Upper lobe of right lung (tissue), 1 donor: ENCODE measurements around the gene RPL21. TPM values are rescaled to one million over a fixed set of nuclear protein-coding genes. Genes with fewer than 3 reads are reported as not detected.
"Not testable (repeated sequence)": the region's sequence is repeated elsewhere in the genome, so short reads cannot be mapped to it uniquely, and the experiment has no call there.

ENCODE experiments used
- ATAC-seq: fragments of 200-7000 bp; cut with Tn5 transposase; one replicate; pipeline ENCODE4 v1.9.1; 2020; ENCODE audit warnings: mild to moderate bottlenecking, moderate library complexity
- DNase-seq: peaks from one replicate; pipeline ENCODE4 v3.0.0-alpha.2; 2020
- H3K27ac ChIP-seq: fragments of 200-600 bp; one replicate; pipeline ENCODE4 v1.8.0; 2022
- H3K27me3 ChIP-seq: fragments of 200-600 bp; one replicate; pipeline ENCODE4 v1.8.0; 2022; ENCODE audit warnings: mild to moderate bottlenecking
- H3K36me3 ChIP-seq: fragments of 200-600 bp; one replicate; pipeline ENCODE4 v1.8.0; 2022
- H3K4me1 ChIP-seq: fragments of 200-600 bp; one replicate; pipeline ENCODE4 v1.8.0; 2022
- H3K4me3 ChIP-seq: fragments of 200-600 bp; one replicate; pipeline ENCODE4 v1.8.0; 2022; ENCODE audit warnings: mild to moderate bottlenecking
- H3K9me3 ChIP-seq: fragments of 200-600 bp; one replicate; pipeline ENCODE4 v1.8.0; 2022
- CTCF ChIP-seq: fragments of 200-600 bp; IDR thresholded peaks from one replicate; pipeline ENCODE4 v1.8.0; 2022; ENCODE audit warnings: antibody characterized with exemption
- intact Hi-C: fragments of 100-400 bp; cut with DNase I; formaldehyde crosslinking; loops from one replicate; pipeline ENCODE4 v1.11.0; 2022
- total RNA-seq: library from RNA; stranded (reverse); fragmentation: NEBNext Ultra II Directional; extraction: Animal tissue kit (Norgen Biotek cat#: 25700); gene quantifications from one replicate; pipeline ENCODE4 v1.2.1, GENCODE V29; 2021
- donor health status: DM: no; HTN: yes; CAD: no; lungs with severe emphysema.

RPL21 gene
- total RNA-seq, 1 donor from 2014 or later = 806 TPM

DNA sequence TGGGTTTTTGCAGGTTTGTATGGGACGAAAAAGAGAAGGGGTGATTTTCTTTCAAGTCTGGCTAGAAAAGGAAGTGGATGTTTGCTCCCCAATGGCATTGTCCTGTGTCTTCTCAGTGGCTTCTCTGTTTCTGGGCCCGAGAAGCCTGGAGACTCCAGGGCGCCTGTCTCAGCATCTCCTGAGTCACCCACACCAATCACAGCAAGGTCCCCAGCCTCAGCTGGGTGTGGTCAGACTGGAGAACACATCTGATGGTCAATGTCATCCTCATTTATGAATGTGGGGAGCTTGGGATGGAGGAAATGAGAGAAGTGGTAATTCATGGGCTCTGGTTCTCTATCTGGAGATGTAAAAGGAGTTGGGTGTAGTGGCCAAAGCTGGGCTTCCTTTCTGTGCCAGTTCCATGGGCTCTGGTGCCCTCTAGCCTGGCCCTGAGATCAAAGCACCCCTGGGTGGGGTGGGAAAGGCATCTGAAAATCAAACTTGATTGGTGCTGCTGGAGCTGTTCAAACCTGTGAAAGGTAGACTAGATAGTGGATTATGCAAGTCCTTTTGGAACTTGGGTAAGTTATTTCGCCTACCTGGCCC is 32.6 kb downstream of the RPL21 start:
- intact Hi-C loops = no loop called here
- no peaks in the 10 kb centered on the region for H3K36me3 ChIP-seq
- no peaks in the 10 kb centered on the region for H3K4me1 ChIP-seq
- peak; percentile 91 for ATAC-seq
- no peak overlapping the region for H3K4me3 ChIP-seq
- TF ChIP-seq CTCF = peak; percentile 46
- DNase-seq = no peak
- H3K9me3 ChIP-seq = no peaks in the 10 kb centered on the region
- H3K27ac ChIP-seq = no peak overlapping the region
- H3K27me3 ChIP-seq = no peaks in the 10 kb centered on the region

GRCh38 chr13:27288392-27288791 is 37.0 kb downstream of the RPL21 start:
- TF ChIP-seq CTCF = no peak
- no peaks in the 10 kb centered on the region for H3K9me3 ChIP-seq
- DNase-seq (no peak), ATAC-seq (no peak)
- no peaks in the 10 kb centered on the region for H3K27me3 ChIP-seq
- no peaks in the 10 kb centered on the region for H3K36me3 ChIP-seq
- H3K27ac ChIP-seq = no peak overlapping the region
- H3K4me1 ChIP-seq = no peaks in the 10 kb centered on the region
- H3K4me3 ChIP-seq = no peak overlapping the region
- intact Hi-C loops = no loop called here

- Histone ChIP-seq H3K27ac (no peak overlapping the region), H3K27me3 (no peaks in the 10 kb centered on the region), H3K4me1 (no peaks in the 10 kb centered on the region), H3K4me3 (no peak overlapping the region), H3K36me3 (no peaks in the 10 kb centered on the region), H3K9me3 (no peaks in the 10 kb centered on the region)
- TF ChIP-seq CTCF = no peak
- no peak for DNase-seq
- intact Hi-C loops = no loop called here
- ATAC-seq = no peak
Measured at GRCh38 chr13:27289011-27289665, 37.8 kb downstream of the RPL21 start.

DNA sequence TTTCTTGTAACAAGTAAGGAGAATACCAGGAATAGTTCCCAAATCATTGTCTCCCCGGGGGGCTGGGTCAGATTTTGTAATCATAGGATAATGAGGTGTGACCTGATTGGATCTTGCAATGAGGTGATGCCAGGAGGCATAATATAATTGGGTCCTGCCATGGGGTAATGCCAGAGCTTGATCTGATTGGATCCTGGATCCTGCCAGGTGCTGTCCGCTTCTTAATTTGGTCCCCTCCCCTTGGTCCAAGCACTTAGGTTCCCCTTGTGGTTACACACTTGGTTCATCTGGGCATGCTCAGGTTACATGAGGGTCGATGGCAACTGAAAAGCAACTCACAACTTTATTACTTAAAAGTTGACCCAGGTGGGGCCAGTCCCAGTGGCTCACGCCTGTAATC is 39.4 kb downstream of the RPL21 start:
- DNase-seq (no peak), ATAC-seq (no peak)
- intact Hi-C loops = no loop called here
- H3K9me3 ChIP-seq = no peaks in the 10 kb centered on the region
- no peak overlapping the region for H3K27ac ChIP-seq
- H3K4me1 ChIP-seq = no peaks in the 10 kb centered on the region
- no peak overlapping the region for H3K4me3 ChIP-seq
- no peaks in the 10 kb centered on the region for H3K36me3 ChIP-seq
- TF ChIP-seq CTCF = no peak
- no peaks in the 10 kb centered on the region for H3K27me3 ChIP-seq

DNA sequence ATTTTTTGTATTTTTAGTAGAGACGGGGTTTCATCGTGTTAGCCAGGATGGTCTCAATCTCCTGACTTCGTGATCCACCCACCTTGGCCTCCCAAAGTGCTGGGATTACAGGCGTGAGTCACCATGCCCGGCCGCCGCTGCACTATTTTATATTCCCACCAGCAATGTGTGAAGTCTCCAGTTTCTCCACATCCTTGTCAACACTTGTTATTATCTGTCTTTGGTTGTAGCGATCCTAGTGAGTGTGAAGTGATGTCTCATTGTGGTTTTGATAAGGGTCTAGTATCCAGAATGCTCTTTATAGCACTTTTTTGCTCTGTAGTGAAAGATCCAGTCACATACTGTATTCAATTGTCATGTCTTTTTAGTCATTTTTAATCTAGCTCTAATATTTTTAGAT is 40.6 kb downstream of the RPL21 start:
- H3K27ac ChIP-seq, H3K9me3 ChIP-seq, H3K36me3 ChIP-seq, H3K4me1 ChIP-seq, ATAC-seq, intact Hi-C loops, DNase-seq, H3K4me3 ChIP-seq, H3K27me3 ChIP-seq: not testable (repeated sequence)

- ATAC-seq (no peak), DNase-seq (no peak)
- Histone ChIP-seq H3K4me1 (no peaks in the 10 kb centered on the region), H3K36me3 (no peaks in the 10 kb centered on the region), H3K4me3 (no peak overlapping the region), H3K27ac (no peak overlapping the region), H3K9me3 (no peaks in the 10 kb centered on the region), H3K27me3 (no peaks in the 10 kb centered on the region)
- no peak for TF ChIP-seq CTCF
- intact Hi-C loops = no loop called here
Measured at GRCh38 chr13:27293076-27293691, 41.8 kb downstream of the RPL21 start.
